Kidney (tissue), 14 donors: ENCODE results near the gene NCKAP5. TPM values are rescaled to one million over a fixed set of nuclear protein-coding genes. Genes with fewer than 3 reads are reported as not detected.

Source experiments
- DNase-seq, 5 donors: peaks; one replicate each; pipeline ENCODE4 v3.0.0-alpha.2; 2013 to 2020
- FAIRE-seq: peaks from 2 replicates; lab custom pipeline; 2012; peaks lifted over from hg19 to GRCh38; lab: Jason Lieb, UNC
- H3K27ac ChIP-seq, 2 donors: one replicate each; pipeline ENCODE4 v1.7.0; 2013; ENCODE audit warnings: low read depth in 2 of 2, low read length in 2 of 2, inconsistent platforms in 1 of 2
- H3K27me3 ChIP-seq: one replicate; pipeline ENCODE4 v1.7.1; 2013; ENCODE audit warnings: low read length, inconsistent platforms; ENCODE audit not compliant: control insufficient read depth, insufficient read depth
- H3K36me3 ChIP-seq, 3 donors: one replicate each; pipeline versions ENCODE4 v1.7.0 to v1.7.1; 2013; ENCODE audit warnings: low read length in 3 of 3, control low read depth in 1 of 3, inconsistent platforms in 1 of 3; ENCODE audit not compliant: insufficient read depth in 3 of 3, control insufficient read depth in 2 of 3
- H3K4me1 ChIP-seq, 3 donors: one replicate each; pipeline versions ENCODE4 v1.7.0 to v1.7.1; 2013; ENCODE audit warnings: low read length in 3 of 3, inconsistent platforms in 1 of 3, low read depth in 1 of 3; ENCODE audit not compliant: control insufficient read depth in 2 of 3, insufficient read depth in 2 of 3
- H3K4me3 ChIP-seq, 3 donors: one replicate each; pipeline versions ENCODE4 v1.7.0 to v1.8.1; 2013; ENCODE audit warnings: low read length in 3 of 3, control low read depth in 1 of 3, inconsistent platforms in 1 of 3
- H3K9ac ChIP-seq, 3 donors: one replicate each; pipeline versions ENCODE4 v1.7.0 to v1.7.1; 2013; ENCODE audit warnings: low read length in 3 of 3, control low read depth in 1 of 3, inconsistent platforms in 1 of 3
- H3K9me3 ChIP-seq, 3 donors: one replicate each; pipeline versions ENCODE4 v1.7.0 to v1.7.1; 2013; ENCODE audit warnings: low read length in 3 of 3, control low read depth in 1 of 3, inconsistent platforms in 1 of 3; ENCODE audit not compliant: control insufficient read depth in 2 of 3, insufficient read depth in 1 of 3
- CTCF ChIP-seq: IDR thresholded peaks from 3 replicates; pipeline ENCODE4 v1.5.1; 2012; ENCODE audit warnings: mild to moderate bottlenecking, moderate library complexity, borderline replicate concordance; ENCODE audit not compliant: insufficient read depth; ENCODE audit errors: extremely low read depth
- intact Hi-C: fragments of 100-400 bp; cut with DNase I; formaldehyde crosslinking; loops from one replicate; pipeline ENCODE4 v1.11.1; 2022
- polyA plus RNA-seq: library from polyadenylated mRNA; stranded (reverse); fragments of 350-450 nt; fragmentation: Illumina TruSeq; extraction: RNeasy Lipid Tissue Mini Kit (QIAGEN cat#74804); gene quantifications from one replicate; pipeline ENCODE4 v1.2.3, GENCODE V29; 2014; ENCODE audit warnings: low read depth, low replicate concordance; ENCODE audit not compliant: insufficient read depth
- total RNA-seq: library from RNA; stranded (reverse); fragmentation: NEBNext Ultra II Directional; extraction: Animal tissue kit (Norgen Biotek cat#: 25700); gene quantifications from one replicate; pipeline ENCODE4 v1.2.1, GENCODE V29; 2021
- donor health status: control.
- donor health status: control.
- donor health status: control.
- donor health status: control.
- donor health status: control.
- donor health status: DM: yes; HTN: yes; CAD: no.
- donor health status: Normal renal cell carcinoma (clear cell type).

Gene NCKAP5
- total and polyA plus RNA-seq, 2 donors from 2014 or later: 1.8 to 2.9 TPM

- no peak for FAIRE-seq
- H3K9ac ChIP-seq: no peak overlapping the region
- no peaks in the 10 kb centered on the region for H3K27me3 ChIP-seq
- no peak overlapping the region for H3K27ac ChIP-seq
- intact Hi-C loops: no loop called here
- no peak for TF ChIP-seq CTCF
- H3K36me3 ChIP-seq: no peaks in the 10 kb centered on the region
- H3K9me3 ChIP-seq: no peaks in the 10 kb centered on the region
- H3K4me3 ChIP-seq: no peak overlapping the region
- DNase-seq: no peak
- H3K4me1 ChIP-seq: no peaks in the 10 kb centered on the region
Measured at GRCh38 chr2:133232556-133232955, 335.7 kb downstream of the NCKAP5 start.

GRCh38 chr2:133231264-133231663 is 337.0 kb downstream of the NCKAP5 start:
- Histone ChIP-seq H3K4me1 (no peaks in the 10 kb centered on the region), H3K9me3 (no peaks in the 10 kb centered on the region), H3K27ac (no peak overlapping the region), H3K27me3 (no peaks in the 10 kb centered on the region), H3K9ac (no peak overlapping the region), H3K4me3 (no peak overlapping the region), H3K36me3 (no peaks in the 10 kb centered on the region)
- DNase-seq (no peak), FAIRE-seq (no peak)
- intact Hi-C loops: no loop called here
- TF ChIP-seq CTCF: no peak

- no peaks in the 10 kb centered on the region for H3K36me3 ChIP-seq
- H3K27me3 ChIP-seq: no peaks in the 10 kb centered on the region
- DNase-seq (no peak), FAIRE-seq (no peak)
- H3K4me1 ChIP-seq: no peaks in the 10 kb centered on the region
- intact Hi-C loops: no loop called here
- H3K27ac ChIP-seq: no peak overlapping the region
- H3K9me3 ChIP-seq: no peaks in the 10 kb centered on the region
- H3K4me3 ChIP-seq: no peak overlapping the region
- TF ChIP-seq CTCF: no peak
- no peak overlapping the region for H3K9ac ChIP-seq
Measured at GRCh38 chr2:133229974-133230373, 338.3 kb downstream of the NCKAP5 start.

- DNase-seq: no peak
- TF ChIP-seq CTCF: no peak
- Histone ChIP-seq H3K27ac (no peak overlapping the region), H3K27me3 (no peaks in the 10 kb centered on the region), H3K4me1 (no peaks in the 10 kb centered on the region), H3K9me3 (no peaks in the 10 kb centered on the region), H3K4me3 (no peak overlapping the region), H3K9ac (no peak overlapping the region), H3K36me3 (no peaks in the 10 kb centered on the region)
- no peak for FAIRE-seq
- intact Hi-C loops: no loop called here
Measured at GRCh38 chr2:133223226-133223625, 345.0 kb downstream of the NCKAP5 start.
